ENCODE data around the gene ARAF.
A peak's percentile ranks its signal among the peaks of the same experiment; 100 is the strongest.

ARAF gene

DNA sequence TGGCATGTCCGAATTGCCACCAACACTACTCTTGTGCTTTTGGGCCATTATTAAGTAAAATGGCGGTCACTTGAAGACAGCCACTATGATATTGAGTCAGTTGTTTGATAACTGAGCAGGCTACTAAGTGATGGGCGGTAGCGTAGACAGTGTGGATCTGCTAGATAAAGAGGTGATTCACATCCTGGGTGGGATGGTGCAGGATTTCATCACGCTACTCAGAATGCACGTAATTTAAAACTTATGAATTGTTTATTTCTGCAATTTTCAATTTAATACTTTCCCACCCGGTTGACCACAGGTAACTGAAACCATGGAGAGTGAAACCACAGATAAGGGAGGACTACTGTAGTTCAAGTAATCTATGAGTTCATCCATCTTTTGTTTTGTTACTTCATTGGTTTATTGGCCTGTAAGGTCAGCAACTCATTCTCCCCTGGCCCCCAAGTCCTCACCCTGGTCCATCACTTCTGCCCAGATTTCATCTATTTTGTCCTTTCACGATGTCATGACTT is 2.9 kb downstream of the ARAF start:
- DNase-seq (ENCODE audit: low read depth in 1 of 2, low spot score in 1 of 2): no peak

DNA sequence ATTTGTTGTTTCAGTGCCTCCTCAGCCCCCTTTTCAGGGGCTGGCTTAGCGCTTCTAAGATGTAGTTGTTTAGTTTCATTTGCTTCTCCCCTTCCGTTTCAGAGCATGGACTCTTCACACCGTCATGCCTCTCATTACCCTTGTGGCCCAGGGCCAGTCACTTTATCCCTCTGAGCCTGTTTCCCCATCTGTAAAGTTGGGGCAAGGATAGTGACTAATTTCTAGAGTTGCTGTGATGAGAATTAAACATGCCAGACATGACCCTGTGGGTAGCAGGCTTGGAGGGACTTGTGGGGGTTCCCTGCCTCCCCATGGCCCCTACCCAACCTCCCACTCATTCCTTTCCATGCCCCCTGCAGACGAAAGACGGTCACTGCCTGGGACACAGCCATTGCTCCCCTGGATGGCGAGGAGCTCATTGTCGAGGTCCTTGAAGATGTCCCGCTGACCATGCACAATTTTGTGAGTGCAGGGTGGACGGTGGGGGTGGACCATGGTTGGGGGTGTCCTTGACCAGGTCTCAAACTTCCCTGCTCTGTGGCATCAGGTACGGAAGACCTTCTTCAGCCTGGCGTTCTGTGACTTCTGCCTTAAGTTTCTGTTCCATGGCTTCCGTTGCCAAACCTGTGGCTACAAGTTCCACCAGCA is 3.6 kb downstream of the ARAF start:
- DNase-seq (ENCODE audit: low read depth in 1 of 2, low spot score in 1 of 2): no peak

DNA sequence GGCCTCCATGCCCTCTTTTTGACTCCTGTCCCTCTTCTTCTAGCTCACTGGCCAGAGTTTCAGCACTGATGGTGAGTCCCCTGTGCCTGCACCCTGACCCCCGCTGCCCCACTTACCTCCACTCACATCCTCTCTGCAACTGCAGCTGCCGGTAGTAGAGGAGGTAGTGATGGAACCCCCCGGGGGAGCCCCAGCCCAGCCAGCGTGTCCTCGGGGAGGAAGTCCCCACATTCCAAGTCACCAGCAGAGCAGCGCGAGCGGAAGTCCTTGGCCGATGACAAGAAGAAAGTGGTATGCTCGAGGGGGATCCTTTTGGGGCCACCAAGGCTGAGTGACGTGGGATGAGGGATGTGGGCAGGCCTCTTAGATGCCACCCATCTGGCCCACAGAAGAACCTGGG is 5.8 kb downstream of the ARAF start:
- DNase-seq (ENCODE audit: low read depth in 1 of 2, low spot score in 1 of 2): no peak

DNA sequence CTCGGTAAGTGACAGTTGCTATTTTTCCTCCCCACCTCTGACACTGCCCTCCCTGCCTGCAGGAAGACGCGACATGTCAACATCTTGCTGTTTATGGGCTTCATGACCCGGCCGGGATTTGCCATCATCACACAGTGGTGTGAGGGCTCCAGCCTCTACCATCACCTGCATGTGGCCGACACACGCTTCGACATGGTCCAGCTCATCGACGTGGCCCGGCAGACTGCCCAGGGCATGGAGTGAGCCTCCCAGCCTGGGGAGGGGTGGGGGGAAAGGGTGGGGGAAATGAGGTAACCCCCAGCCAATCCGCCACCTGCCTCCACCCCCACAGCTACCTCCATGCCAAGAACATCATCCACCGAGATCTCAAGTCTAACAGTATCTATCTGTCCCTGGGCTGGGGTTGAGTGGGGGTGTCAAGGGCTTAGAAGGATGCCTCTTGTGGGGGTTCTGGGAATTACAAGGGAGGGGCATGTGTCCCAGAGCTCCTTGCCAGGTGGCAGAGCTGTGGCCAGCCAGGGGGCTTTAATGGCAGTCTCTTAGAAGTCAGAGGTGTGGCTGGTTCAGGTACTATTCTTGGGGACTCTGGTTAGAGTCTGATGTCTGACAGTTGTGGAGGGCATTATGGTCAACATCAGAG is 7.8 kb downstream of the ARAF start:
- no peak for DNase-seq (ENCODE audit: low read depth in 1 of 2, low spot score in 1 of 2)

DNA sequence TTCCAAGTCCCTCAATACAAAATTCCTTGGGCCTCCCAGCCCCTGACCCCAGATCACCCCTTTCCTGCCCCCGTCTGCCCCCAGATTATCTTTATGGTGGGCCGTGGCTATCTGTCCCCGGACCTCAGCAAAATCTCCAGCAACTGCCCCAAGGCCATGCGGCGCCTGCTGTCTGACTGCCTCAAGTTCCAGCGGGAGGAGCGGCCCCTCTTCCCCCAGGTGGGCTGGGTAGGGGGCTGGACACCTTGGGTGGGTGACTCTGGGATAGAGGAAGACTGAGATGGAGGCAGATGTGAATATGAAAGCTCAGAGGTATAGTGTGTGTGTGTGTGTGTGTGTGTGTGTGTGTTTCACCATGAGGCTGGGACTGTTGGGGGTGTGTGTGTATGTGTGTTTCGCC is 9.8 kb downstream of the ARAF start:
- no peak for DNase-seq (ENCODE audit: low read depth in 1 of 2, low spot score in 1 of 2)

DNA sequence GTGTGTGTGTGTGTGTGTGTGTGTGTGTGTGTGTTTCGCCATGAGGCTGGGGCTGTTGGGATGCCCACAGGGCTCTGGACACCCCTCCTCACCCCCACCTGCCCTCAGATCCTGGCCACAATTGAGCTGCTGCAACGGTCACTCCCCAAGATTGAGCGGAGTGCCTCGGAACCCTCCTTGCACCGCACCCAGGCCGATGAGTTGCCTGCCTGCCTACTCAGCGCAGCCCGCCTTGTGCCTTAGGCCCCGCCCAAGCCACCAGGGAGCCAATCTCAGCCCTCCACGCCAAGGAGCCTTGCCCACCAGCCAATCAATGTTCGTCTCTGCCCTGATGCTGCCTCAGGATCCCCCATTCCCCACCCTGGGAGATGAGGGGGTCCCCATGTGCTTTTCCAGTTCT is 10.2 kb downstream of the ARAF start:
- no peak for DNase-seq (ENCODE audit: low read depth in 1 of 2, low spot score in 1 of 2)

DNA sequence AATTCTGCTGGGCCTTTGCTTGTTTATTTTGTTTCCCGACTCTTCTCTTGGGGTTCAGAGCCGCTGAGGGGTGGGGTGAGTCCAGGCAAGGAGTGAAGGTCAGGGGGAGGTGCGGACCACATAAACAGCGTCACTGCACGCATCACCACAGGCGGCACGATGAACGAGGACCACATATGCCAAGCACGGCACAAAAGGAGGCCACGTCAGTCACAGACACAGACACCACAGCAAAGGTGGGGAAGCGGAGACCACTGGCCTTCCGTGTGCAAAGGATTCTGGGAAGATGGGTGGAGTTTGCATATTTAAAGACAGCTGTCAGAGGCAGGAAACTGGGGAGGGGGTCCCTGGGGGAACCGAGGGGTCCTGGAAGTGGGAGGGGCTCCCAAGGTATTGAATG is 10.9 kb downstream of the ARAF start:
- DNase-seq (ENCODE audit: low read depth in 1 of 2, low spot score in 1 of 2): no peak

DNA sequence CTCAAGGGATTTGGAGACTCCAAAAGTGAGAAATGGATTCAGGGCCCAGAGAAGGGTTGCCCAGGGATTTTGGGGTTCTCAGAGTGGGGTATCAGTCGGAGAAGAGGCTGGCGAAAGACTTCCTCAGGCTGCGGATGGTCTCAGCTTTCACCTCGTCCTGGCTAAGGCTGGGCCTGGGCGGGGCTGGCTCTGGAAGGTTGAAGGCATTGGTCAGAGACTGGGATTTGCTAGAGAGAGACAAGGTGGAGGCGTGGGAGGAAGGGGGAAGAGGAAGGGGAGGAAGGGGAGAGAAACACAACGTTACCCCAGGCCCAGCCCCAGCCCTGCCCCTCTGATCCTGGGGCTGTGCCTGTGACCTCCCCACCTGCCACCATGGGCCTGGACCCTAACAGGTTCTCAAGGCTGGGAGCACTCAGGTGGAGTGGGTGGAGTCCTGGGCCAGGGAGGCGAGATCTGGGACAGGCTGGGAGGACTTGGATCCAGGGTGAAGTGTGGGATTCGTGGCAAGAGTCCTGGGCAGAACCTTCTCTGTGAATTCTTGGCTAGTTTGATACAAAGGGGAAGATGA is 11.9 kb downstream of the ARAF start:
- no peak for DNase-seq (ENCODE audit: low read depth in 1 of 2, low spot score in 1 of 2)

DNA sequence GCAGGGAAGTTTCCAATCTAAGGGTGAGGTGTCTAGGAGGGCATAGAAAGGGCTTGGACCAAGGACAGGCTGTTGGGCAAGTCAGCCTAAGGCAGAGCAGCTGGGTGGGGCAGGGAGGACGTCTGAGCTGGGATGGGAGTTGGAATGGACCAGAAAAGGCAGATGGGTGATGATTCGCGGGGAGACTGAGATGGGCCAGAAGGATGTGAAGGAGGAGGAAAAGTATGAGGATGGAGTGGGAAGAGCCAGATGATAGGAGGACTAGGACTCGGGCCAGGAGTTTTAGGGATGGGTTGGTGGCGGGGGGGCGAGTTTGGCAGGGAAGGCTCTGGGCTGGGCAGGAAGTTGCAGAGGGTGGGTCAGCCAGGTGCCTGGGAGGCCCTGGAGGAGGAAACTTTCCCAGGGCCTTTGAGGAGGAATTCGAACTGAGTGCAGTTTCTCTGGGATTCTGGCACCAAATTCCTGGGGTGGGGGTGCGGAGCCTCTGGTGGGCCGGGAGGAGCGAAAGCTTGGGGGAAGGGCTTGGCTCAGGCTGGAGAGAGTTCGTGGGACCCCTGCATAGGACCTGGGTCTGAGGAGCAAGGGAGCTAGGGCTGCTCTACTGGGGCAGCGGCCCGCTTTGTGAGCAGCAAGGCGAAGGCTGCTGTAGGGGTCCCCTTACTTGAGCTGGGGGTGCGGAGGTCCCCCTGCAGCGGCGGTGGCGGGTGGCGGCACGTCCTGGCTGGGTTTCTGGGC is 12.5 kb downstream of the ARAF start:
- no peak for DNase-seq (ENCODE audit: low read depth in 1 of 2, low spot score in 1 of 2)

DNA sequence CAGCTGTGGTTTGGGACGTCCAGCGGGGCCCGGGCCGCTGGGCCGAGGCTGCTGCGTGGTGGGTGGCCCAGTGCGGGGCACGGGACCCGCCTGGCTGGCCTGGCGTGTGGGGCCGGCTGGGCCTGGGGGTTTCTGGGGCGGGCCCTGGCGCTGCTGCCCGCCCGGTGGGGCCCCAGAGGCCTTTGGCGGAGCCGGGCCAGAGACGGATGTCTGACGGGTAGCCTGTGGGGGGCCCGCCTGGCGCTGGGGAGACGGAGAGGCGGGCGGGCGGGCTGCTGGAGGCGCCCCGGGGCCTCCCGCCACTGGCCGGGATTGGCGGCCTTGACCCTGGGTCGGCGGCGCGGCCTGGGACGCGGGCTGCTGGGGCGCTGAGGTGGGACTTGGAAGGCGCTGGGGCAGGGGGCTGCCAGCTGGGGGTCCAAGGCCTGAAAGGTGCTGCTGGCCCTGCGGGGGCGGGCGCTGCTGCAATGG is 13.1 kb downstream of the ARAF start:
- no peak for DNase-seq (ENCODE audit: low read depth in 1 of 2, low spot score in 1 of 2)

DNA sequence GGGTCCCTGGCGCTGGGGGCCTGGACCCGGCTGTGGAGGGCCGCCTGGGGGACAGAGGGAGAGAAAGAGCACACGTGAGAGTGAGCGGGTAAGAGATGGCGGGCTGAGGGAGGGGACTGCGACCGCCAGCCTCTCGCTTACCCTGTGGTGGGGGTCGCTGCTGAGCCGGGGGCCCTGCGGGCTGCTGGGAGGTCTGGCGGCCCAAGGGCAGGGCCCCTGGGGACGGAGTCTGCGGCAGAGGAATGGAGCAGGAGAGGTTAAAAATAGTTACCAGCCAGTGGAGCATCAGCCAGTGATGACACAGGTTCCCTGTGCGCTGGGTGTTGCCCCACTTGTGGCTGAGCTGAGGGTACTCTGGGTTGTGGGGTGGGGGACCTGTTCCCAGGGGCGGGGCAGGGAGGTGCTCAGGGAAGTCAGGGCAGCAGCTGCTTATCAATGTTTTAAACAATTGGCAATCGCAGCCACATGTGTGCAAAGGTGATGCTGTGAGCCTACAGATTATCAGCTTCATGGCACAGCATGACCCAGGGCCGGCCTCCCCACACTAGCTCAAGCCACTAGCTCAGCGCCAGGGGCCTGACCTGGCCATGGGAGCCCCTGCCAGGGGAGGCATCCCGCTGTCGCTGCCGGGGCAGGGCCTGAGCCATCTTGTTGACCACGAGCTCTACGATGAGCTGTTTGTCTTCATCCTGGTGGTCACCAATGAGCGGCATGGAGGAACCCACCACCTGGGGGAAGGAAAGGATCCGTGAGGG is 13.7 kb downstream of the ARAF start:
- DNase-seq (ENCODE audit: low read depth in 1 of 2, low spot score in 1 of 2): no peak

DNA sequence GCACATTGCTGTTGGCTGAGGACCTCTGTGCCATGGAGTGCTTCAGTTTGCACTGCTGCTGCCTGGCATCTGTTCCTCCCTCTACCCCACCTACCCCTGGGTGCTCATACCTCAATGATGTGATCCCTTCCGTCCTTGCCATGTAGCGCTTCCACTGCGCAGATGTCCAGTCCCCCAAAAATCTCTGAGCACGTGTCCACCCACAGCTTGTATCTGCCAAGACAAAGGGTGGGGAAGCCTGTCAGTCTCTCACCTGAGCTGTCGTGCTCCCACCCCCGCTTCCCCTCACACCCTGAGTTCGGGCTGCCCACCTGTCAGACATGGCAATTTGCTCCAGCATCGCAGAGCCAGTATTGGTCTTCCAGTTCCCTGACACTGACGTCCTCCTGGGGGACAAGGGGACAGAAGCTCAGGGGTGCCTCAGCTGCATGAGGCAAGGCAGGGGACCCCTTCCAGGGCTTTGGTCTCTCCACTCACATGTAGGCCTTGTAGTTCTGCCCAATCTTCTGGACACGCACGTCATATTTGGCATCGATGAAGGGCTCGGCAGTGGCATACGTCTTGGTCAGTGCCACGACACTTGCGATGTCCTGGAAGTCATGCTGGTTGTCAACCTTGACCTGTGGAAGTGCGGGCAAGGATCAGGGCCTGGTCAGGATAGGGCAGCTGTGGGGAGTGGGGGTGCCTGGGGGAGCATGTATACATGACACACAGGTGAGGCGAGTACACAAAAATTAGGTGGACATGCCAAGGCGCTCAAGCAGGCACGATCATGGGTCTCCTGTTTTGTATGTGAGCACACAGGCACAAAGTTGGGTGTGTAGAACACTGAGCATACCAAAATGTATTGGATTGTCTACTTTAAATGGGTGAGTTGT is 15.3 kb downstream of the ARAF start:
- no peak for DNase-seq (ENCODE audit: low read depth in 1 of 2, low spot score in 1 of 2)

DNA sequence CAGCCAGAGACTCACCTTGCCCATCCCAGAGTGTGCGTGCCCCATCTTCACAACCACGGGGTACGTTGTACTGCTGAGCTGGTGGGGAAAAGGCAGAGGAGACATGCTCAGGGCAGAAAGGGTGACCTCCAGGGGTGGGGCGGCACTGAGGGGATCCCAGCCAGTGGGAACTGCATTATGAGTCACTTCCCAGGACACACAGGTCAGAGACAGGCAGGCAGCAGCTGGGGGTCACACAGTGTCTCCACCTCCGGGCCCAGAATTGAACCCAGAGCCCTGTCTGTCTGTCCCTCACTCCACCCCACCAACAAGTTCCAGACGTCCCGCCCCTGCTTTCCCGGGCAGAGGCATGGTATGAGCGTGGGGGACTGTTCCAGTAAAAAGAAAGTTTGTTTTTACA is 16.4 kb downstream of the ARAF start:
- no peak for DNase-seq (ENCODE audit: low read depth in 1 of 2, low spot score in 1 of 2)

DNA sequence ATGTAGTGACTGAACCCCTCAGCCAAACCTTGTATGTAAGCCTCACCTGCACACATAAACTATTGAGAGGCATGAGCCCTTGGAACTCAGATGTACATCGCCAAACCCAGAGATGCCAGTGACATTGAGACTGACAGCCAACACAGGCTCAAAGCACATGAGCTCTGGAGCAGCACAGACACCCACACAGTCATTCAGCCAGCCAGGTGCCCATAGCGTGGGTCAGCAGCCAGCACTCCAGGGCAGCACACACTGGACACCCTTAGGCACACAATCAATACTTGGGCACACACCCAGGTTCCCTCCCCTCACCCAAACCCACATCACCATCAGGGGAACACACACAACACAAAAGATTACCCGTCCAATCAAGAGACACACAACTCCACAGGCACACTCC is 16.9 kb downstream of the ARAF start:
- no peak for DNase-seq (ENCODE audit: low read depth in 1 of 2, low spot score in 1 of 2)

DNA sequence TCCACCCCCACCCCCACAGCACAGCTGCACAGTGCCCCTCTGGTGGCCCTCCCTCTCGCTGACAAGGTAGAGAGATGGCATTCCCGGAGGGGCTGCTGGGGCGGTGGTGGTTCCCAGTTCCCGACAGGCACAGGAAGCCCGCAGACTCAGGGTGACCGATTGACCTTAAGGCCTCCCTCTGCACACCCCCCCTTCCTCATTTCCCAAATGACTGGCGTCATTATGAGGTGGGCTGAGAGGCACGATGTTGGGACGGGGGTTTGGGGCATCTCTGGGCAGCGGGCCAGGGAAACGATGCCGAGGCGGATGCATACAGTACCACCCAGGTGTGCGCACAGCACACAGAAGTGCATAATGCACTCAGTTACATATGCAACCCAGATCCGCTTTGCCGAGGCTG is 17.7 kb downstream of the ARAF start:
- no peak for DNase-seq (ENCODE audit: low read depth in 1 of 2, low spot score in 1 of 2)

DNA sequence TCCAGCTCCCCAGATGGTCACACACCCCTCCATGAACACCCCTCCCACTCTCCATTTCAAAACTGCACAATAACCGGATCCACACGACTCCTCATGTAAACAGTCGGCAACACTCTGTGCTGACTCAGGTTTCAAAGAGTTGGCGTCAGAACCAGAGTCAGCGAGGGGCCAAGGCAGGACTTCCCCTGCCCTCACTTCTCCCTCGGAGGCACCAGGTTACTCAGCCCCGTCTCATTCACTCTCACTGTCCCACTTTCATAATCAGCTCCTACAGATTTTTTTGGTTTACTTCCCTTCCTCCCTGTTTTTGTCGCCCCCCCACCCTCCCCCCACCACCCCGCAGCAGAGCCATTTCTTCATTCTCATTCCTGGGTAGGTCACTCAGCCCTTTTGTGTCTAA is 18.5 kb downstream of the ARAF start:
- no peak for DNase-seq (ENCODE audit: low read depth in 1 of 2, low spot score in 1 of 2)

DNA sequence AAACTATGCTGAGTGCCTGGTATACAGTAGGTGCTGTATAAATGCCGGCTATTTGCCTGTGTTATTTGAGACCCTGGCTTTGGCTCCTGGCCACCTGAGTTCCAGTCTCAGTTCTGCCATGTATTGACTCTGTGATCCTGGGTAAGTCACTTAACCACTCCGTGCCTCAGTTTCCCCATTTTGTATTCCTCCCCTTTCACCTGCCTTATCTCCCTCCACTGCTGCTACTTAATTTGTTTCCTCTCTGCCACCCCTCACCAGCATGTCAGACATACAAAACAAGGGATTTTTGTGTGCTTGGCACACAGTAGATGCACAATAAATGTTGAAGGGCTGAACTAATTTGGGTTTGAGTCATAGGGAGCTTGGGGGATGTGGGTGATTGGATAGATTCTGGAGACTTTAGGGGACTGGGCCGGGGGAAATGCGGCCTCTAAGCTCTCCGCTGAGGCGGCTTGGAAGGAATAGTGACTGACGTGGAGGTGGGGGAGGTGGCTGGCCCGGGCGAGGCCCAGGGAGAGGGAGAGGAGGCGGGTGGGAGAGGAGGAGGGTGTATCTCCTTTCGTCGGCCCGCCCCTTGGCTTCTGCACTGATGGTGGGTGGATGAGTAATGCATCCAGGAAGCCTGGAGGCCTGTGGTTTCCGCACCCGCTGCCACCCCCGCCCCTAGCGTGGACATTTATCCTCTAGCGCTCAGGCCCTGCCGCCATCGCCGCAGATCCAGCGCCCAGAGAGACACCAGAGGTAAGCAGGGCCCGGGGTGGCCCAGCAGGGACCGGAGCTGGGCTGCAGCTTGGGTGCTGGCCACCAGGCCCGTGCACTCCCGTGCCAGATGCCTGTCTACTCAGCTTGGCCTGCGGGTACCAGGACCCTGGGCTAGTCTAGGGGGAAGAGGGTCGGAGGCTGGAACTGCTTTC is 21.0 kb downstream of the ARAF start, which contains the start of gene TIMP1:
Gene TIMP1, plus strand, starts transcription at position 706 of the 917 bp plus-strand sequence. CDS start 980 bp downstream, outside the sequence.
- peak; percentile 54 to 61 for DNase-seq (ENCODE audit: low read depth in 1 of 2, low spot score in 1 of 2)

DNA sequence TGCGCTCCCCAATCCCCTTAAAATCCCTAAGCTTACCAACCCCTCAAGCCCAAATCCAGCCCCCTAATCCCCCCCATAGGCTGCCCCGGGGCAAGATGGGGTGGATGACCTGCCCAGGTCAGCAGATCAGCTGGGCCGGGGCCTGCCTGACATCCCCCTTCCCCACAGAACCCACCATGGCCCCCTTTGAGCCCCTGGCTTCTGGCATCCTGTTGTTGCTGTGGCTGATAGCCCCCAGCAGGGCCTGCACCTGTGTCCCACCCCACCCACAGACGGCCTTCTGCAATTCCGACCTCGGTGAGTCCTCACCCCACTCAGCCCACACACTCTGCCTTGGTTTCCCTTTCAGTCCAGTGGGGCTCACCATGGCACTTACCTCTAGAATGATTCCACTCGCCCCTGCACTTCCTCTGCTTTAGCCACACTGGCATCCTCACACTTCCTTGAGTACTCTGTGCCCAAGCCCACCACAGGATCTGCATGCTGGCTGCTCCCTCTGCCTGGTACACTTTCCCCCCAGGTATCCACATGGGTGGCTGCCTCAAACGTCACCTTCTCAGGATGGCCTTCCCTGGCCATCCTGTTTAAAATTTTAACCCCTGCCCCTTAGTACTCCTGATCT is 22.3 kb downstream of the ARAF start:
- DNase-seq (ENCODE audit: low read depth in 1 of 2, low spot score in 1 of 2): no peak

DNA sequence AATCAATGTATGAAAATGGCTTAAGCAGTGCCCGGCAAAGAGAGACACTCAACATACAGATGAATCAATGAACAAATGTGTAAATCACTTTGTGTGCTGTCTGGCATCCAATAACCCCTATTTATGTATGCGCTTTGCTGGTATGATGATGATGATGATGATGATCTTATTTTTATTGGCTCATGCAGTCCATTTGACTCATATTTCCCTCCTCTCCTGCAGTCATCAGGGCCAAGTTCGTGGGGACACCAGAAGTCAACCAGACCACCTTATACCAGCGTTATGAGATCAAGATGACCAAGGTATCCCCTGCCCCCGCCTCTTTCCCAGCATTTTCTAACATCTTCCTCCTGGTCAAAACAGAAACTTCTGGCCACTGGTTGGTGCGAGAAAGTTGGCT is 23.7 kb downstream of the ARAF start:
- no peak for DNase-seq (ENCODE audit: low read depth in 1 of 2, low spot score in 1 of 2)

Data from stimulated activated CD4-positive, alpha-beta T cell treated with anti-CD3 and anti-CD28 coated beads, Interleukin-15, amount 100 ng/mL, for 1 hour (primary cell).